SH-SY5Y (cell line): ENCODE data around the gene NR1H4.

Source experiments
- GATA2 ChIP-seq: IDR thresholded peaks from 2 replicates; pipeline ENCODE4 v1.6.1; 2011; ENCODE audit warnings: mild to moderate bottlenecking, low read depth, low read length
- GATA3 ChIP-seq: IDR thresholded peaks from 2 replicates; pipeline ENCODE4 v1.6.1; 2011; ENCODE audit warnings: low read depth, mild to moderate bottlenecking, low read length, moderate library complexity

DNA sequence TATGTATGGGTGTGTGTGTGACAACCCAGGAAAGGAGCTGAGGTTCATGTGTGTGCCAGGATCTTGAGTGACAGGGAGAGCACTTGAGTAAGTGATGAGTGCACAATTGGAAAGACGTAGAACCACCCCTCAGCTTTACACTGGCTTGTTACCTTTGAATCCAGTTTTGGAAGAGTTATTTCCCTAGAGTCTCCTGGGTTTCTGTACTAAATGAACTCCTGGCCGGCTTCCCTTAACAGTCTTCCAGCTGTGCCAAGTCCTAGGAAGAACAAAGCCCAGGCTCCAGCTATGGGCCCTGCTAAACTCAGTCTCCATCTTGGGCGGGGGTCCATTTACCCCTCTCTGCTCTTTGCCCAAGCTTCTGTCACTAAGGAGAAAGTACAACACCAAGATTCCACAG is 19.7 kb upstream of the NR1H4 start:
- TF ChIP-seq GATA2 = no peak
- TF ChIP-seq GATA3 = no peak
